Prostate gland (tissue), 2 donors: ENCODE measurements around the gene BAIAP2L1. TPM values are rescaled to one million over a fixed set of nuclear protein-coding genes. Genes with fewer than 3 reads are reported as not detected.

Source experiments
- DNase-seq: peaks from one replicate; pipeline ENCODE4 v3.0.0-alpha.2; 2019; ENCODE audit warnings: low spot score
- H3K27ac ChIP-seq, 2 donors: fragments of 200-600 bp; sonication (generic); 2 replicates each; pipeline ENCODE4 v1.5.1; 2017 to 2019
- H3K27me3 ChIP-seq: fragments of 200-600 bp; sonication (generic); replicated peaks from 2 replicates; pipeline ENCODE4 v1.5.1; 2019; ENCODE audit not compliant: insufficient read depth
- H3K36me3 ChIP-seq, 2 donors: fragments of 200-600 bp; sonication (generic); 1 replicate in 1 of 2; 2 replicates in 1 of 2; pipeline versions ENCODE4 v1.5.1 to v1.8.1; 2017 to 2019
- H3K4me1 ChIP-seq: fragments of 200-600 bp; sonication (generic); replicated peaks from 2 replicates; pipeline ENCODE4 v1.5.1; 2019
- H3K4me3 ChIP-seq, 2 donors: fragments of 200-600 bp; sonication (generic); 2 replicates each; pipeline ENCODE4 v1.5.1; 2017 to 2019
- H3K9me3 ChIP-seq: fragments of 200-600 bp; sonication (generic); 2 replicates; pipeline ENCODE4 v1.5.1; 2017
- CTCF ChIP-seq, 4 experiments: fragments of 200-600 bp in 2 of 4; fragments of 450-650 bp in 2 of 4; sonication (generic) in 2 of 4; IDR thresholded peaks; 1 replicate in 3 of 4; 2 replicates in 1 of 4; pipeline ENCODE4 v1.5.1; 2016 to 2019; ENCODE audit warnings: antibody characterized with exemption in 4 of 4, mild to moderate bottlenecking in 2 of 4, moderate library complexity in 2 of 4
- POLR2A ChIP-seq: fragments of 450-650 bp; IDR thresholded peaks from one replicate; pipeline ENCODE4 v1.6.1; 2016; ENCODE audit warnings: antibody characterized with exemption, mild to moderate bottlenecking
- POLR2AphosphoS5 ChIP-seq: sonication (generic); formaldehyde crosslinking; IDR thresholded peaks from one replicate; pipeline ENCODE4 v1.6.1; 2017; ENCODE audit warnings: antibody characterized with exemption
- WGBS: methylation state at CpG from one replicate; pipeline ENCODE4 v1.1.5; 2018; 5-methylcytosine and 5-hydroxymethylcytosine counted together
- intact Hi-C: fragments of 100-400 bp; cut with DNase I; formaldehyde crosslinking; loops from one replicate; pipeline ENCODE4 v1.14.2; 2022
- total RNA-seq, 2 donors: library from RNA; depleted of rRNA; stranded (reverse); fragments of >200 nt; gene quantifications; one replicate each; pipeline ENCODE4 v1.1.0, GENCODE V29; 2016

The BAIAP2L1 gene
- total RNA-seq, 2 donors from 2014 or later = 24.7 to 41.6 TPM

- no peaks in the 10 kb centered on the region for H3K27me3 ChIP-seq
- intact Hi-C loops = no loop called here
- TF ChIP-seq CTCF (IDR thresholded peaks at IDR 0.05) (no peak), POLR2A (peak; percentile 32), POLR2AphosphoS5 (no peak)
- whole genome bisulfite sequencing = 51% methylated on average over 19 of the region's 19 CpGs
- no peaks in the 10 kb centered on the region for H3K9me3 ChIP-seq
- H3K36me3 ChIP-seq = no peaks in the 10 kb centered on the region
- no peak for DNase-seq
- H3K27ac ChIP-seq = peak overlapping the region; percentile 93 to 99
- peaks cover 38% of the 10 kb centered on the region for H3K4me1 ChIP-seq
- H3K4me3 ChIP-seq = peak overlapping the region; percentile 92 to 99
Observed at GRCh38 chr7:98283127-98283886, 117.6 kb downstream of the BAIAP2L1 start.

- H3K27me3 ChIP-seq = no peaks in the 10 kb centered on the region
- no peak for DNase-seq
- WGBS = 15% methylated on average over 16 of the region's 16 CpGs
- intact Hi-C loops = no loop called here
- H3K4me3 ChIP-seq = peak overlapping the region; percentile 92 to 99
- no peaks in the 10 kb centered on the region for H3K36me3 ChIP-seq
- no peak for TF ChIP-seq POLR2AphosphoS5
- peak overlapping the region; percentile 93 to 99 for H3K27ac ChIP-seq
- peaks cover 36% of the 10 kb centered on the region for H3K4me1 ChIP-seq
- H3K9me3 ChIP-seq = no peaks in the 10 kb centered on the region
Observed at GRCh38 chr7:98282703-98283102, 118.2 kb downstream of the BAIAP2L1 start.

GRCh38 chr7:98281757-98282606 lies 118.9 kb downstream of the BAIAP2L1 start:
- Histone ChIP-seq H3K4me3 (peak overlapping the region; percentile 92 to 99), H3K4me1 (peaks cover 31% of the 10 kb centered on the region), H3K9me3 (no peaks in the 10 kb centered on the region), H3K27me3 (no peaks in the 10 kb centered on the region), H3K36me3 (no peaks in the 10 kb centered on the region), H3K27ac (peak overlapping the region; percentile 93 to 99)
- intact Hi-C loops = no loop called here
- DNase-seq = no peak
- no peak for TF ChIP-seq CTCF (IDR thresholded peaks at IDR 0.05)
- no peak for TF ChIP-seq POLR2A
- no peak for TF ChIP-seq POLR2AphosphoS5
- 2% methylated on average over 66 of the region's 77 CpGs for WGBS

- 1% methylated on average over 44 of the region's 92 CpGs for WGBS
- H3K36me3 ChIP-seq = no peaks in the 10 kb centered on the region
- H3K9me3 ChIP-seq = no peaks in the 10 kb centered on the region
- peaks cover 23% of the 10 kb centered on the region for H3K4me1 ChIP-seq
- peak; percentile 92 for DNase-seq
- intact Hi-C loops = no loop called here
- peak within 1 kb of the TSS; percentile 92 to 99 for H3K4me3 ChIP-seq
- peak in 1 of 4 experiments; percentile 11 for TF ChIP-seq CTCF (IDR thresholded peaks at IDR 0.05)
- peak; percentile 89 for TF ChIP-seq POLR2A
- peak; percentile 76 for TF ChIP-seq POLR2AphosphoS5
- no peaks in the 10 kb centered on the region for H3K27me3 ChIP-seq
- H3K27ac ChIP-seq = peak within 1 kb of the TSS; percentile 93 to 99
Observed at GRCh38 chr7:98280791-98281756, 119.8 kb downstream of the BAIAP2L1 start, which contains the start of gene BRI3. BRI3 (plus strand) TSS chr7:98281686; CDS start chr7:98281796, 110 bp downstream.
